Astrocyte of the cerebellum (primary cell): ENCODE data around the gene SLIT3.
"Not testable (repeated sequence)": the region's sequence is repeated elsewhere in the genome, so short reads cannot be mapped to it uniquely, and the experiment has no call there.

Experiments used
- DNase-seq: peaks from one replicate; pipeline ENCODE4 v3.0.0-alpha.2; 2011; ENCODE audit warnings: low read depth
- H3K4me3 ChIP-seq: 2 replicates; pipeline ENCODE4 v1.5.1; 2011; ENCODE audit warnings: mild to moderate bottlenecking, low read depth, low read length, moderate library complexity
- in situ Hi-C: cut with HindIII; loops from 2 replicates; pipeline ENCODE4 v1.10.0; 2017; ENCODE audit warnings: low sequenced_read_pairs
- TF ChIP-seq, protein P1 (sequence below): IDR thresholded peaks from 2 replicates; pipeline ENCODE4 v1.5.1; 2012; ENCODE audit warnings: low read length, low read depth, moderate library complexity, mild to moderate bottlenecking; ENCODE audit errors: missing control alignments

Gene SLIT3

DNA sequence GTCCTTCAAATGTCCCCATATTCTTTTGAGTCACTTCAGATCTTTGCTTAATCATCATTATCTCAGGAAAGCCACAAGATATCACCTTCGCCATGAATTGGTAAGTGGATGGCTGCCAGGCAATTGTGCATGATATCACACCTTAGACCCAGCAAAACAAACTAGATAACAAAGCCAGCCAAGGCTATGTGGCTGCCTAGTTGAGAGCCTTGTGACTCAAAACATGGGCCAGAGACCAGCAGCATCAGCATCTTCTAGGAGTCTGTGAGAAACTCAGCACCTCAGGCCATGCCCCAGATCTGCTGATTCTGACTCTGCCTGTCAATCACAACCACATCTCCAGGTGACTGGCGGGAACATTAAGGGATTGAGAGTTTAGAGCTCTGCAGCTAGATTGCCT is 82.8 kb downstream of the SLIT3 start:
- TF ChIP-seq, protein P1, sequence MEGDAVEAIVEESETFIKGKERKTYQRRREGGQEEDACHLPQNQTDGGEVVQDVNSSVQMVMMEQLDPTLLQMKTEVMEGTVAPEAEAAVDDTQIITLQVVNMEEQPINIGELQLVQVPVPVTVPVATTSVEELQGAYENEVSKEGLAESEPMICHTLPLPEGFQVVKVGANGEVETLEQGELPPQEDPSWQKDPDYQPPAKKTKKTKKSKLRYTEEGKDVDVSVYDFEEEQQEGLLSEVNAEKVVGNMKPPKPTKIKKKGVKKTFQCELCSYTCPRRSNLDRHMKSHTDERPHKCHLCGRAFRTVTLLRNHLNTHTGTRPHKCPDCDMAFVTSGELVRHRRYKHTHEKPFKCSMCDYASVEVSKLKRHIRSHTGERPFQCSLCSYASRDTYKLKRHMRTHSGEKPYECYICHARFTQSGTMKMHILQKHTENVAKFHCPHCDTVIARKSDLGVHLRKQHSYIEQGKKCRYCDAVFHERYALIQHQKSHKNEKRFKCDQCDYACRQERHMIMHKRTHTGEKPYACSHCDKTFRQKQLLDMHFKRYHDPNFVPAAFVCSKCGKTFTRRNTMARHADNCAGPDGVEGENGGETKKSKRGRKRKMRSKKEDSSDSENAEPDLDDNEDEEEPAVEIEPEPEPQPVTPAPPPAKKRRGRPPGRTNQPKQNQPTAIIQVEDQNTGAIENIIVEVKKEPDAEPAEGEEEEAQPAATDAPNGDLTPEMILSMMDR = no peak
- DNase-seq = no peak
- H3K4me3 ChIP-seq = no peak overlapping the region
- in situ Hi-C loops = loop anchor here (5.0 kb wide), 1 partner anchor 46 kb away; no protein-coding TSS in a partner anchor

DNA sequence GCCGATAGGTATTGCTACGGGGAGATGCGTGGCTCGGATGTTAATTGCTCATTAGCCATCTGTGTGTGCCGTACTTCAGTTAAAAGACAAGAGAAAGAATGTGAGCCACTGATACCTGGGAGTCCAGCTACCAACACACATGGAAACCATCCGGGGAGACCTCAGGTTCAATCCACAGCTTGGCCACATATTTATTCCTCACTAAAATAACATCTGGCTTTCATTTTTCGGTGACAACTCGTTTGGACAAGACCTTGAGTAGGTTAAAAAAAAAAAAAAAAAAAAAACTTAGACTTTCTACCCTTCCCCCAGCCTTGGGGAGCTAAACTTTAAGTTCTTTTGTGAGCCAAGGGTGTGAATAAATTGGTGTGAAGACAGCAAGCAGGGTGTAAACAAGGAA is 84.1 kb downstream of the SLIT3 start:
- TF ChIP-seq, protein P1 = no peak
- no peak for DNase-seq
- in situ Hi-C loops = loop anchor here (5.0 kb wide), 1 partner anchor 45 kb away; no protein-coding TSS in a partner anchor
- no peak overlapping the region for H3K4me3 ChIP-seq

DNA sequence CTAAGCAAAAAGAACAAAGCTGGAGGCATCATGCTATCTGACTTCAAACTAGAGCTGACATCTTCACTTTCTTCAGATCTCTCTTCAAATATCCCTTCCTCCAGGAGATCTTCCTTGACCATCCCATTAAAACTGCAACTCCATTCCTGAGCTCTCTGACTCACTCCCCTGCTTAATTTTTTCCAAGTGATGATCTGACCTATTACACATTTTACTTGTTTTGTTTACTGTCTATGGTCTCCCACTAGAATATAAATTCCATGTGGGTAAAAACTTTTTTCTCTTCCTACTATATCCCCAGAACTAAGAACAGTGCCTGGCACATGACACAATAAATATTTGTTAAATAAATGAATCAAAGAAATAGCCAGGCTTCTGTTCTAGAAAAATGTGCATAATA is 87.5 kb downstream of the SLIT3 start:
- TF ChIP-seq, protein P1 = no peak
- no peak overlapping the region for H3K4me3 ChIP-seq
- in situ Hi-C loops = no loop called here
- no peak for DNase-seq

DNA sequence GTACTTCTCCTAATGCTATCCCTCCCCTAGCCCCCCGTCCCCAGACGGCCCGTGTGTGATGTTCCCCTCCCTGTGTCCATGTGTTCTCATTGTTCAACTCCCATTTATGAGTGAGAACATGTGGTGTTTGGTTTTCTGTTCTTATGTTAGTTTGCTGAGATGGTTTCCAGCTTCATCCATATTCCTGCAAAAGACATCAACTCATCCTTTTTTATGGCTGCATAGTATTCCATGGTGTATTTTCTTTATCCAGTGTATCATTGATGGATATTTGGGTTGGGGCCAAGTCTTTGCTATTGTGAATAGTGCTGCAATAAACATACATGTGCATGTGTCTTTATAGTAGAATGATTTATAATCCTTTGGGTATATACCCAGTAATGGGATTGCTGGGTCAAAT is 89.2 kb downstream of the SLIT3 start:
- in situ Hi-C loops, H3K4me3 ChIP-seq, DNase-seq: not testable (repeated sequence)

DNA sequence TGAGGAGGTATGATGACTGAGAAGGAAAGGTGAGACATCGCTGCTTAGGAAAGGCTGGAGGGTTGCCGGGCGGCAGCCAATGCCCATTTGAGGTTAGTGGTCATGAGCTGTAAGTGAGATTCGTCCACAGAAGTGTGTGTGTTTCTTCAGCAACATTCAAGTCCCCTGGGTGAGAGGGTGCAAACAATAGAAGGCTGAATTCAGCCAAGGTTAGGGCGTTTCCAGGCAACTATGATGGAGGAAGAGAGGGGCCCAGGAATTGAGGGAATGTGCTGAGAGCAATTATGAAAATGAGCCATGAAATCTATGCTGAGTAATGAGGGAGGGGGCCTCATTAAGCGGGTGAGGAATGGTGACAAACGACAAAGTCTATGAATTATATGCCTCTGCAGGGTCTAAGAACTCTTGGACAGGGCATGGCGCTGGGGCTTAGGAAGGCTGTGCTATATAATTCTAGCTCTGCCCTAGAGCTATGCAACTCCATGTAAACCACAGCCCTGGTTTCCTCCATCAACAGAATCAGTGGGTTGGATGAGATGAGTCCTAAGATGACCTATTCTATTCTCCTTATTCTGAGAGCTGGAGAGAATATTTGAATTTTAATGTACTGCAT is 96.0 kb downstream of the SLIT3 start:
- in situ Hi-C loops = no loop called here
- DNase-seq = no peak
- no peak overlapping the region for H3K4me3 ChIP-seq
- TF ChIP-seq, protein P1 = no peak

DNA sequence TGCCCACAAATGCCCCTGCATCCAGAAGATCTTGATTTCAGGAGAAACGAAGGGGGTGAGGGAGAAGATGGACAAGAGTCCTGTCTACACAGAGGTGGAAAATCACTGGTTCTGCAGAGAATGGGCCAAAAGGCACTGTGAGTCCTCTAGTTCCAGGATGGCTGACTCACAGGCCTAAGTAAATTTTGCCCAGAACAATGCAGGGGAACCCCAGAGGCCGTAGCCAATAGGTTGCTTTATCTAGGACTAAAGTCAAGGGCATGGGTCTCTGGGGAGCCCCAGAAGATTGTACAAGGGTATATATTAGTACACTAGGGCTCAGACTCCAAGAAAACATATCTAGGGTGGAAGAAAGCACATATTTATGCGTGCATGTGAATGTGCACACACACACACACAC is 98.0 kb downstream of the SLIT3 start:
- TF ChIP-seq, protein P1 = no peak
- no peak for DNase-seq
- H3K4me3 ChIP-seq = no peak overlapping the region
- in situ Hi-C loops = no loop called here

GRCh38 chr5:169201597-169201996 is 99.3 kb downstream of the SLIT3 start:
- DNase-seq = no peak
- TF ChIP-seq, protein P1 = no peak
- in situ Hi-C loops = no loop called here
- no peak overlapping the region for H3K4me3 ChIP-seq
